Activated CD4-positive, alpha-beta T cell treated with anti-CD3 and anti-CD28 coated beads, Interleukin-2, amount 10 ng/mL, durations not matched to agents 7 days and 5 days (primary cell): ENCODE results near the gene IARS1. TPM values are rescaled to one million over a fixed set of nuclear protein-coding genes. Genes with fewer than 3 reads are reported as not detected.
A peak's percentile ranks its signal among the peaks of the same experiment; 100 is the strongest.

Experiments used
- CTCF ChIA-PET: fragments of 350-600 bp; sonication (Branson Sonifier 250); formaldehyde crosslinking; loops from one replicate; lab custom pipeline; 2021; ENCODE audit warnings: antibody characterized with exemption; lab: Charles Lee
- POLR2A ChIA-PET: fragments of 350-600 bp; sonication (Branson Sonifier 250); formaldehyde crosslinking; loops from one replicate; lab custom pipeline; 2021; ENCODE audit warnings: antibody characterized with exemption; lab: Charles Lee
- DNase-seq: peaks from one replicate; pipeline ENCODE4 v3.0.0-alpha.2; 2020
- H3K27ac Mint-ChIP-seq: one replicate; pipeline ENCODE4 v1.8.0; 2021; ENCODE audit warnings: mild to moderate bottlenecking, moderate library complexity, mixed read lengths
- H3K27me3 Mint-ChIP-seq: one replicate; pipeline ENCODE4 v1.8.0; 2021; ENCODE audit warnings: mixed read lengths
- H3K36me3 Mint-ChIP-seq: one replicate; pipeline ENCODE4 v1.8.0; 2021; ENCODE audit warnings: low read depth, mixed read lengths
- H3K4me1 Mint-ChIP-seq: one replicate; pipeline ENCODE4 v1.8.0; 2021; ENCODE audit warnings: mixed read lengths
- H3K4me3 Mint-ChIP-seq: one replicate; pipeline ENCODE4 v1.8.0; 2021; ENCODE audit warnings: mild to moderate bottlenecking, moderate library complexity, mixed read lengths
- H3K9me3 Mint-ChIP-seq: one replicate; pipeline ENCODE4 v1.8.0; 2021; ENCODE audit warnings: mixed read lengths
- total RNA-seq, 2 experiments: library from RNA; stranded (reverse); gene quantifications; one replicate each; pipeline ENCODE4 v1.2.3, GENCODE V29; 2021

Gene IARS1
- total RNA-seq, 2 experiments from 2014 or later, result 123 to 128 TPM

DNA sequence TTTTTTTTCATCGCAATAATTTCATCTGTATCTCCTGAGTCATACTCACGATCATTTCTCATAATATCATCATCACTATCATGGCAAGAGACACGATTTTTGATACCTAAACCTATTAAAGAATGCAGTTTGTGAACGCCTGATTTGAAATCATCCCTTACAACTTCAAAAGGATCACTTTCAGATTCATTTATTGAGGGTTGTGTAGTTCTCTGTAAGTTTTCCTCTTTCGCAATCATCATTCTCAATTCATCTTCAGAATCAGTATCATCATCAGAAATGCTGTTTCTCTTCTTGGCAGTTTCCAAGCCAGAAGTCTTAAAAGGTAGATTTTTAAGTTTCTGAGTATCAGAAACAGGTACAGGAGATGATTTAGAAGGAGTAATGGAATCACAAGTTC, 22.0 kb upstream of the IARS1 start:
- no peak overlapping the region for H3K4me3 Mint-ChIP-seq
- H3K9me3 Mint-ChIP-seq, result no peaks in the 10 kb centered on the region
- no peaks in the 10 kb centered on the region for H3K27me3 Mint-ChIP-seq
- CTCF ChIA-PET, result no interaction called here
- H3K36me3 Mint-ChIP-seq, result peaks cover 69% of the 10 kb centered on the region
- POLR2A ChIA-PET, result no interaction called here
- H3K27ac Mint-ChIP-seq, result no peak overlapping the region
- no peak for DNase-seq
- peaks cover 42% of the 10 kb centered on the region for H3K4me1 Mint-ChIP-seq

DNA sequence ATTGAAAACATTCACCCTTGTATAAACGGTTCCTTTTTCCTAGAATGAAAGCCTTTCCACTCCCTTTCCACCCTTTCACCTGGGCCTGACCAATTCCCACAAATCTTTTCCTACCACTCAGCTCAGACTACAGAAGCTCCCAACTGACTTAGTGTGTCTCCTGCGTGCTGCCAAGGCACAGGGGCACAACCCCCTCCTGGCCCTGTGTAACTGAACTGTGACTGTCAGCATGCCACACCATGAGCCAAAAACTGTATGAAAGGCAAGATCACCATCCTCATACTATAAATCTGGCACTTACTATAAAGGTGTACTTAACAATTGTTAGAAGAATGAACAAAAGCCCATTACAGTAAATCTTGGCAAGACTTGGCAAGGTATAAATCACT, 20.1 kb upstream of the IARS1 start:
- H3K9me3 Mint-ChIP-seq, result no peaks in the 10 kb centered on the region
- H3K27me3 Mint-ChIP-seq, result no peaks in the 10 kb centered on the region
- H3K4me3 Mint-ChIP-seq, result no peak overlapping the region
- no peak overlapping the region for H3K27ac Mint-ChIP-seq
- DNase-seq, result no peak
- POLR2A ChIA-PET, result no interaction called here
- peaks cover 42% of the 10 kb centered on the region for H3K4me1 Mint-ChIP-seq
- CTCF ChIA-PET, result interaction anchor here (1.0 kb wide), 1 partner anchor 12 kb away, joined by 3 read pairs; no protein-coding TSS in a partner anchor
- peaks cover 69% of the 10 kb centered on the region for H3K36me3 Mint-ChIP-seq

DNA sequence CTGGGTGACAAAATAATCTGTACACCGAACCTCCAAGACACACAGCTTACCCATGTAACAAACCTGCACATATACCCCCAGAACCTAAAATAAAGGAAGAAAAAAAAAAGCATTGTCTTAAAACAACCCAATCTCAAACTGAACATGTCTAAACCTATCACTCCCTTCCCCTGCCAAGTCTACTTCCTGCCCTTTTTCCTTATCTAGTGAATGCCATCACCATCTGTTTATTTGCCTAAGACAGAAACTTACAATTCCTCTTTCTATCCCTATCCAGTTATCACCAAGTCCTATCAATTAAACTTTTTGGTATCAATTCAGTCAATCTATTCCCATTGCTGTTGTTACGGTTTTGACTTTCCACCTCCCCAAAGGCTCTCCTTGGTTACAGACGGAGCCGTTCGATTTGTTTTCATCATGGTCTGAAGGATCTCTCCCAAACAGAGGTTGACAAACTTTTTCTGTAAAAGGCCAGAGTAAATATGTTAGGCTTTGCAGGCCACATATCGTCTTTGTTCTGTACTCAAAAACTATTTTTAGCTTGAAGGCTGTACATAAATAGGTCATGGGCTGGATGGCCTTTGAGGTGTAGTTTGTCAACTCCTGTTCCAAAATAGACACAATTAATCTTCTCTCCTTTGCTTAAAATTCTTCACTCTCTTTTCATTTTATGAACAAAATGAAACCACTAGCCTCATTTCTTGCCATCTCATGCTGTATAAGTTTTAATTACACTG, 19.6 kb upstream of the IARS1 start:
- Mint-ChIP-seq H3K9me3 (no peaks in the 10 kb centered on the region), H3K36me3 (peaks cover 69% of the 10 kb centered on the region), H3K27ac (no peak overlapping the region), H3K27me3 (no peaks in the 10 kb centered on the region), H3K4me1 (peaks cover 41% of the 10 kb centered on the region), H3K4me3 (no peak overlapping the region)
- POLR2A ChIA-PET, result no interaction called here
- CTCF ChIA-PET, result no interaction called here
- DNase-seq, result no peak

DNA sequence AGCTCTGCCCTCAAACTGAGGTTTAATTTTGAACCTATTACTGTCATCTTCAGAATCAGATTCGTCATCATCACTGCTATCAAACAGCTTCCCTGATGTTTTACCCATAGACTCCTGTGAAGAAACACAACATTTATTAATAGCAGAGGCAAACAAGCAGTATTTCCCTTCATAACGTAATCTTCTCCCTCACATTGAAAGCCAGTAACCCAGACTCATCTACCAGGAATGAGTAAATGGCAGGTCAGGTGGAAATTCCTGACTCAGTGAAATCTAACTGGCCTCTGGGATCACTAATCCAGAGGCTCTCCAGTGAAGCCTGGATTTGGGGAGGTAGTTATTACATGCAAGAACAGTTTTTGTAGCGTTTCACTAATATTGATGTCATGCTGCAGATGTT, 17.1 kb upstream of the IARS1 start:
- ChIA-PET POLR2A (no interaction called here), CTCF (no interaction called here)
- no peaks in the 10 kb centered on the region for H3K27me3 Mint-ChIP-seq
- H3K27ac Mint-ChIP-seq, result no peak overlapping the region
- H3K9me3 Mint-ChIP-seq, result no peaks in the 10 kb centered on the region
- peaks cover 33% of the 10 kb centered on the region for H3K4me1 Mint-ChIP-seq
- no peak overlapping the region for H3K4me3 Mint-ChIP-seq
- DNase-seq, result no peak
- H3K36me3 Mint-ChIP-seq, result peaks cover 56% of the 10 kb centered on the region

DNA sequence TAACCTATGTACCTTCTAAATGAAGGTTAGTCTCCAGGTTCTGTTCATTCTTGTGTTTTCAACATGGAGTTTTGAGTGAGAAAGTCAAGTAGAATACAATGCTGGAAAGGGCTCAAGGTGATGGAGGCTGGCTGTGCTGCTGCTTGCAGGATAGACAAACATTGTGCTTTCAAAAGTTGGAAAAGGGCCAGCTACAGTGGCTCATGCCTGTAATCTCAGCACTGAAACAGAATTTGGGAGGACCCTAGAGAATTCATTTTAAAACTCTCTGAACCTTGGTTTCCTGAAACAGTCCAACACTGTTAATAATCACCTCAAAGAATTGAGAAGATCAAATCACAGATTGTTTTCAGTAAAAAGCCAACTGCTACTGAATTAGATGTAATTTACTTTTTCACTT, 15.4 kb upstream of the IARS1 start:
- ChIA-PET CTCF (interaction anchor here (0.7 to 0.9 kb wide), 3 partner anchors 11 to 169 kb away, joined by 3 to 4 read pairs (median 3); partner anchors contain the start of gene NOL8), POLR2A (no interaction called here)
- H3K4me3 Mint-ChIP-seq, result no peak overlapping the region
- peaks cover 55% of the 10 kb centered on the region for H3K36me3 Mint-ChIP-seq
- H3K9me3 Mint-ChIP-seq, result no peaks in the 10 kb centered on the region
- no peak overlapping the region for H3K27ac Mint-ChIP-seq
- DNase-seq, result no peak
- H3K27me3 Mint-ChIP-seq, result no peaks in the 10 kb centered on the region
- peaks cover 19% of the 10 kb centered on the region for H3K4me1 Mint-ChIP-seq

DNA sequence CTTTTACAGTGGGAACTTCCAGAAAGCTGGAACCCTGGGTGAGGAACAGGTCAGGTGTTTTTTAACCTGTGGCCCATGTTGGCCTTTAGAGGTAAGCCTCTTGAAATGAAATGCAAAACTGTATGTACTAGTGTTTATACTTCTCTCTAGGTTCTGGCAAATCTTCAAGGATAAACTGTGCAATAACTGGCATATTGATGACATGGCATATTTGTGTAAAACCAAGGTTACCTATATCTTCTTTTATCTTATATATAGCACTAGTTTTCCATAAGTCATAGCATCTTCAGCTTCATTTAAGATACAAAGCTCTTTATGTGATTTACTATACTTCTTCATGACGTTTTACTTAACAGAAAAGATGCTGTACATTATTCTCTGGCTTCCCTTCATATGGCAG, 7.4 kb upstream of the IARS1 start:
- H3K9me3 Mint-ChIP-seq, result no peaks in the 10 kb centered on the region
- ChIA-PET POLR2A (no interaction called here), CTCF (interaction anchor here (1.0 to 1.2 kb wide), 2 partner anchors 24 to 33 kb away, joined by 3 to 5 read pairs; no protein-coding TSS in a partner anchor)
- H3K4me3 Mint-ChIP-seq, result no peak overlapping the region
- H3K4me1 Mint-ChIP-seq, result peaks cover 24% of the 10 kb centered on the region
- no peaks in the 10 kb centered on the region for H3K27me3 Mint-ChIP-seq
- no peak overlapping the region for H3K27ac Mint-ChIP-seq
- H3K36me3 Mint-ChIP-seq, result peaks cover 60% of the 10 kb centered on the region
- no peak for DNase-seq

DNA sequence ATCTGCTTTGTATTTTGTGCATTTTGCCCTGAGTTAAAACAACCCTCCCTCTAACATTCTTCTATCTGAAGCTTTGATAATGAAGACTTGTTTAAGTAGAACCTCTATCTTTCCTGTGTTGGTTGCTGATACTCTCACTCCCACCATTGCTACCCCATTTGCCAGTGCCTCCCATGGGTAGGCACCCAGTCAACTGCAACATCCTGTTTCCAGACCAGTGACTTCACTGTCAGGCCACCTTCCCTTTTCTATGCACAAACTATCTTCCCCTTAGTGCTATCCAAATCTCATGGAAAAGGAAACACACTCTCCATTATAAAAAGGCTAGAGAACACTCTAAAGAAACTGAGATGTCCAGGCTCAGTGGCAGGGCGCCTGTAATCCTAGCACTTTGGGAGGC, 5.6 kb upstream of the IARS1 start:
- CTCF ChIA-PET, result interaction anchor here (0.6 kb wide), 1 partner anchor 148 kb away, joined by 10 read pairs; no protein-coding TSS in a partner anchor
- H3K4me1 Mint-ChIP-seq, result peaks cover 39% of the 10 kb centered on the region
- POLR2A ChIA-PET, result no interaction called here

DNA sequence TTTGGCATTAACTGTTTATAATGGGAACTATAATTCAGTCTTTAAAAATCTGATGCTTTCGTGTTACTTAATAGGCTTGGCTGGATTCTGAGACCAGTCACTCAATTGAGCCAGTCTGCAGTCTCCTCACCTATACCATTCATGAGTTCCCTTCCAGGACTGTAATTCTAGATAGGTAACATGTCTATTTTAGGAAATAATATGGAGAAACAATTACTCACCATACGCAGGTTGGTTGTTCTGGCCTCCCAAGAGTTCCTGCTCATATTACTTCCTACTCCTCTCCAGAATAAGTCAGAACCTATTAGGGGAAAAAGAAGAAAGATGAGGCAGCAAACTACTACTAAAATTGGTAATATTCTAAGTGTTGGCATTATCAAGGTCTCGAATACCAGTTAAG, 4.5 kb upstream of the IARS1 start:
- Mint-ChIP-seq H3K4me1 (peaks cover 42% of the 10 kb centered on the region), H3K27me3 (no peaks in the 10 kb centered on the region), H3K27ac (peak overlapping the region; percentile 91), H3K9me3 (no peaks in the 10 kb centered on the region), H3K36me3 (peaks cover 42% of the 10 kb centered on the region), H3K4me3 (peak overlapping the region; percentile 56)
- DNase-seq, result no peak
- CTCF ChIA-PET, result no interaction called here
- POLR2A ChIA-PET, result interaction anchor here (0.7 kb wide), 1 partner anchor 1494 kb away, joined by 3 read pairs; no protein-coding TSS in a partner anchor

More for the DNA sequence above, 5.6 kb upstream of the IARS1 start:
- no peaks in the 10 kb centered on the region for H3K27me3 Mint-ChIP-seq
- no peak overlapping the region for H3K4me3 Mint-ChIP-seq
- H3K36me3 Mint-ChIP-seq, result peaks cover 50% of the 10 kb centered on the region
- no peak for DNase-seq
- no peaks in the 10 kb centered on the region for H3K9me3 Mint-ChIP-seq
- peak overlapping the region; percentile 5 for H3K27ac Mint-ChIP-seq

DNA sequence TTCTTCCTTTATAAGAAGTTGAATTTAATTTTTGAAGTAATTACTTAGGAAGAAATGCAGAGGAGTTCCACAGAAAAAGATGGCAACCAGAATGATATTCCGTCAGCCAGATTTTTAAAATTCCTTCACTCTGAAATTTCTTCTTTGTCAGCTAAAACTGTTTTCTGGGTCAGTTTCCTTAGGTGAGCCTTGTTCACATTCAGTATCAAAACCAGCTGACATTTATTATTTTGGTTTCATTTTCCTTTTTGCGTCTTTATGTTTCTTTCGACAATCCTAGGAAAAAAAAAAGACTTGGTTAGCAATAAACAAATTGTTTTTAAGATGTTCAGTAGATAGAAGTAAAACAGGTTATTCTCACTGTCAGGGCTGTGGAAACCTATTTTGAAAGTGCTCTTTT, 4.1 kb upstream of the IARS1 start:
- CTCF ChIA-PET, result no interaction called here
- DNase-seq, result no peak
- Mint-ChIP-seq H3K4me1 (peaks cover 47% of the 10 kb centered on the region), H3K27me3 (no peaks in the 10 kb centered on the region), H3K27ac (peak overlapping the region; percentile 91), H3K9me3 (no peaks in the 10 kb centered on the region), H3K36me3 (peaks cover 42% of the 10 kb centered on the region), H3K4me3 (peak overlapping the region; percentile 56)
- POLR2A ChIA-PET, result no interaction called here

DNA sequence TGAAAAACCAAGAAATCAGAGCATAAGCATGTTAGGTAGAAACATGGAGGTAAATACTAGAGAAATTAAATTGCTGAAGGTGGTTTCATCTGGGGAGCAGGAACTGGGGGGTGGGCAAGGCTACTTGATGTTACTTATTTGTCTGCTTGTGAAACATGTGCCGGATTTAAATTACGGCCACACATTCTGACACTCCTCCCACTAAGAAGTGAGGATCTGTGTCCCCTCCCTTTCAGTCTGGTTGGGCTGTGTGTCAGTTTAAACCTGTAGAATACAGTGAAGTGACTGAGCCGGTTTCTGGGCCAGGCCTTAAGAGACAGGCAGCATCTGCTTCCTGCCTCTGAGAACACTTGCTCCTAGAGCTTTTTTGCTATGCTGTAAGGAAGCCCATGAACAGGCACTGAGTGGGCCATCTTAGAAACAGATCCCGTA, 2.3 kb upstream of the IARS1 start:
- peak; percentile 14 for DNase-seq
- Mint-ChIP-seq H3K4me3 (no peak overlapping the region), H3K36me3 (peaks cover 45% of the 10 kb centered on the region), H3K4me1 (peaks cover 63% of the 10 kb centered on the region), H3K27ac (peak overlapping the region; percentile 61), H3K9me3 (no peaks in the 10 kb centered on the region), H3K27me3 (no peaks in the 10 kb centered on the region)
- POLR2A ChIA-PET, result interaction anchor here (0.5 to 0.7 kb wide), 2 partner anchors 16 to 33 kb away, joined by 3 to 5 read pairs; no protein-coding TSS in a partner anchor
- CTCF ChIA-PET, result no interaction called here

DNA sequence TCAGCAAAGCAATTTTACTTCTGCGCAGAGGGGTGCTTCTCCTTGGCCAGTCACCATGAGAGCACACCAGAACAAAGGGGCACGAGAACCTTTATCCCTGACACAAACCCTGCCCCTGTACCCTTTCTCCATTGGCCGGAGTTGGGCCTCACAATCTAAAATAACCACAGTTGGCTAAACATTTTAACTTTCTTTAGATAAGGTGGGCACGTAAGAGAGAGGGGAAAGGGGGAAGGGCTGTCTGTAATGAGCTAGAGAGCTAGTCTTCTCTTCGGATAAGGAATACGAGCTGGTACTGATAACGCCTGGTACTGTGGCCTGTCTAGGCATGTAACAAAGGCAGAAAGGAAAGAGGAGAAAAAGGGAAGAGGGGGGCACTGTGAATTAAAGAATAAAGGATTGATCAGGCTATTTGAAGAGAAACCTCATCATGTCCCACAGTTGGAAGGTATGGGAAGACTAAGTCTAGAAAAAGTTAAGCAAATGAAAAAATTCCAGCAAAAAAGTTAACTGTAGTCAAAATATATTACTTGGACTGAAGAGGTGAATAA, 1.8 kb upstream of the IARS1 start:
- H3K27me3 Mint-ChIP-seq, result no peaks in the 10 kb centered on the region
- H3K4me3 Mint-ChIP-seq, result peak overlapping the region; percentile 8
- POLR2A ChIA-PET, result interaction anchor here (0.5 to 0.7 kb wide), 2 partner anchors 17 to 33 kb away, joined by 3 to 5 read pairs; no protein-coding TSS in a partner anchor

DNA sequence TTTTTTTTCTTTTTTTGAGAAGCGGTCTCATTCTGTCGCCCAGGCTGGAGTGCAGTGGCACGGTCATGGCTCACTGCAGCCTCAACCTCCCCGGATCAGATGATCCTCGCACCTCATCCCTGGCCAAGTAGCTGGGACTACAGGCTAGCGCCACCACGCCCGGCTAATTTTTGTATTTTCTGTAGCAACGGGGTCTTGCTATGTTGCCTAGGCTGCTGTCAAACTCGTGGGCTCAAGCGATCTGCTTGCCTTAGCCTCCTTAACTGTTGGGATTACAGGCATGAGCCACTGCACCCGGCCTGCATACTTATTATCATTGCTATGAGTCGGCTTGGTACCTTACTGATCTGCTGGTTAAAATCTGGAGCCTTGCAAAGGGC, 790 bp upstream of the IARS1 start:
- no peaks in the 10 kb centered on the region for H3K27me3 Mint-ChIP-seq
- no peaks in the 10 kb centered on the region for H3K9me3 Mint-ChIP-seq
- ChIA-PET CTCF (no interaction called here), POLR2A (no interaction called here)
- H3K4me3 Mint-ChIP-seq, result peak overlapping the region; percentile 94
- H3K36me3 Mint-ChIP-seq, result peaks cover 50% of the 10 kb centered on the region
- H3K4me1 Mint-ChIP-seq, result peaks cover 74% of the 10 kb centered on the region
- peak overlapping the region; percentile 98 for H3K27ac Mint-ChIP-seq
- peak; percentile 11 for DNase-seq

More for the DNA sequence above, 1.8 kb upstream of the IARS1 start:
- Mint-ChIP-seq H3K4me1 (peaks cover 68% of the 10 kb centered on the region), H3K36me3 (peaks cover 46% of the 10 kb centered on the region), H3K27ac (peak overlapping the region; percentile 47), H3K9me3 (no peaks in the 10 kb centered on the region)
- no peak for DNase-seq
- CTCF ChIA-PET, result no interaction called here

DNA sequence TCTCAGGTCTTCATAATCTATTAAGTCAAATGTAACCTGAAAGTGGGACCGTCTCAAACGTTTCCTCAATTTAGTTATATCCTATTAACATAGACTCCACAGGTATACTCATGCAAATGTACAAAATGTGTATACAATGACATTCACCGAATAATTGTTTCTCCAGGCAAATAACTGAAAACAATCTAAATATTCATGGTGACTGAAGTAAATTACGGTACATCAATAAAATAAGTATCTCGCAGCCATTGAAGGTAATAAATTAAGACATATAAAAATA, 482 bp downstream of the IARS1 start:
- peaks cover 47% of the 10 kb centered on the region for H3K36me3 Mint-ChIP-seq
- ChIA-PET CTCF (no interaction called here), POLR2A (no interaction called here)
- H3K4me3 Mint-ChIP-seq, result peak overlapping the region; percentile 94
- H3K27ac Mint-ChIP-seq, result peak overlapping the region; percentile 98
- no peaks in the 10 kb centered on the region for H3K9me3 Mint-ChIP-seq
- no peaks in the 10 kb centered on the region for H3K27me3 Mint-ChIP-seq
- DNase-seq, result no peak
- H3K4me1 Mint-ChIP-seq, result peaks cover 75% of the 10 kb centered on the region
